ENCODE results near the gene CCR7. TPM values are rescaled to one million over a fixed set of nuclear protein-coding genes. Genes with fewer than 3 reads are reported as not detected.

CCR7 gene
- total and polyA plus RNA-seq, 2 of the 13 experiments (the other 11 are each of a cell fraction or from before 2014, with no cell fraction given) = 0.04 to 0.53 TPM

GRCh38 chr17:40551879-40552768, 13.1 kb downstream of the CCR7 start (continued):
- TF ChIP-seq FOXA1 (IDR thresholded peaks at IDR 0.05) (peak; percentile 88), FOXA1 (CRISPR knock-in tag; IDR thresholded peaks at IDR 0.05) (peak; percentile 91), ZMYM4 (CRISPR knock-in tag; IDR thresholded peaks at IDR 0.05) (peak; percentile 62), RCOR2 (CRISPR knock-in tag; IDR thresholded peaks at IDR 0.05) (peak; percentile 89), ZFY (CRISPR knock-in tag; IDR thresholded peaks at IDR 0.05) (0 out of 2 replicates have a peak, but pooled peaks have one; percentile 28), ZNF564 (CRISPR knock-in tag; IDR thresholded peaks at IDR 0.05) (0 out of 2 replicates have a peak, but pooled peaks have one; percentile 5), RARA (CRISPR knock-in tag; IDR thresholded peaks at IDR 0.05) (peak; percentile 98), ZNF234 (CRISPR knock-in tag; conservative IDR thresholded peaks at IDR 0.05) (no peak), TFDP1 (CRISPR knock-in tag; IDR thresholded peaks at IDR 0.05; ENCODE audit: borderline replicate concordance) (0 out of 2 replicates have a peak, but pooled peaks have one; percentile 51), ZNF292 (CRISPR knock-in tag; IDR thresholded peaks at IDR 0.05; ENCODE audit: borderline replicate concordance, low read depth) (peak; percentile 82), CEBPB (IDR thresholded peaks at IDR 0.05; ENCODE audit: borderline replicate concordance, low read depth, low read length) (no peak), ZNF616 (CRISPR knock-in tag; IDR thresholded peaks at IDR 0.05; ENCODE audit: low read depth) (0 out of 2 replicates have a peak, but pooled peaks have one; percentile 23), ZNF430 (CRISPR knock-in tag; IDR thresholded peaks at IDR 0.05) (0 out of 2 replicates have a peak, but pooled peaks have one; percentile 59), ZFP91 (CRISPR knock-in tag; IDR thresholded peaks at IDR 0.05; ENCODE audit: borderline replicate concordance) (peak; percentile 66; the same call in 1 of the 2 replicates), ARID3A (IDR thresholded peaks at IDR 0.05; ENCODE audit: low read depth, low read length) (no peak), FOSL2 (CRISPR knock-in tag; IDR thresholded peaks at IDR 0.05) (peak; percentile 96), ZSCAN31 (CRISPR knock-in tag; IDR thresholded peaks at IDR 0.05; ENCODE audit: low read depth) (0 out of 2 replicates have a peak, but pooled peaks have one; percentile 54), MEF2D (CRISPR knock-in tag; IDR thresholded peaks at IDR 0.05) (peak; percentile 50), ZBTB2 (CRISPR knock-in tag; IDR thresholded peaks at IDR 0.05; ENCODE audit: low read depth) (no peak), E2F5 (CRISPR knock-in tag; conservative IDR thresholded peaks at IDR 0.05) (no peak), PHF21A (CRISPR knock-in tag; IDR thresholded peaks at IDR 0.05) (peak; percentile 89; the same call in 1 of the 2 replicates), HOXD1 (CRISPR knock-in tag; IDR thresholded peaks at IDR 0.05) (0 out of 2 replicates have a peak, but pooled peaks have one; percentile 27)
